Calu3 (cell line): ENCODE data around the gene RAB27B. TPM values are rescaled to one million over a fixed set of nuclear protein-coding genes. Genes with fewer than 3 reads are reported as not detected.
"Not testable (repeated sequence)": the region's sequence is repeated elsewhere in the genome, so short reads cannot be mapped to it uniquely, and the experiment has no call there.

Experiments
- BruUV-seq: library from RNA; stranded (reverse); fragments of 400-500 nt; replicated peaks from 2 replicates; lab custom pipeline; 2021; lab: Mats Ljungman, UMichigan
- CTCF ChIA-PET: fragments of 300-600 bp; sonication (Branson Sonifier 250); formaldehyde crosslinking; loops from one replicate; lab custom pipeline; 2022; ENCODE audit warnings: antibody characterized with exemption; lab: Charles Lee
- DNase-seq: peaks from one replicate; pipeline ENCODE4 v3.0.0; 2022
- H3K27ac Mint-ChIP-seq: one replicate; pipeline ENCODE4 v1.8.0; 2022; ENCODE audit warnings: mixed read lengths; ENCODE audit not compliant: unreplicated experiment
- H3K27me3 Mint-ChIP-seq: one replicate; pipeline ENCODE4 v1.8.0; 2022; ENCODE audit warnings: mixed read lengths; ENCODE audit not compliant: unreplicated experiment
- H3K36me3 Mint-ChIP-seq: one replicate; pipeline ENCODE4 v1.8.0; 2022; ENCODE audit warnings: mild to moderate bottlenecking, moderate library complexity, mixed read lengths; ENCODE audit not compliant: insufficient read depth, unreplicated experiment
- H3K4me1 Mint-ChIP-seq: one replicate; pipeline ENCODE4 v1.8.0; 2022; ENCODE audit warnings: mild to moderate bottlenecking, low read depth, mixed read lengths; ENCODE audit not compliant: unreplicated experiment
- H3K4me3 Mint-ChIP-seq: one replicate; pipeline ENCODE4 v1.8.0; 2022; ENCODE audit warnings: mild to moderate bottlenecking, low read depth, moderate library complexity, mixed read lengths; ENCODE audit not compliant: unreplicated experiment
- H3K9me3 Mint-ChIP-seq: one replicate; pipeline ENCODE4 v1.8.0; 2022; ENCODE audit warnings: low read depth, mixed read lengths; ENCODE audit not compliant: unreplicated experiment
- intact Hi-C: fragments of 100-400 bp; cut with micrococcal nuclease; formaldehyde crosslinking; loops from one replicate; pipeline ENCODE4 v1.10.0; 2022; ENCODE audit not compliant: unreplicated experiment
- total RNA-seq: library from RNA; stranded (reverse); gene quantifications from 2 replicates; pipeline ENCODE4 v1.2.3, GENCODE V29; 2022
- TF ChIP-seq, protein P1 (sequence below): fragments of 200-600 bp; IDR thresholded peaks from one replicate; pipeline ENCODE4 v1.8.0; 2022; ENCODE audit warnings: antibody characterized with exemption; ENCODE audit not compliant: unreplicated experiment

Gene RAB27B
- total RNA-seq, 1 experiment from 2014 or later, result 38.3 TPM

DNA sequence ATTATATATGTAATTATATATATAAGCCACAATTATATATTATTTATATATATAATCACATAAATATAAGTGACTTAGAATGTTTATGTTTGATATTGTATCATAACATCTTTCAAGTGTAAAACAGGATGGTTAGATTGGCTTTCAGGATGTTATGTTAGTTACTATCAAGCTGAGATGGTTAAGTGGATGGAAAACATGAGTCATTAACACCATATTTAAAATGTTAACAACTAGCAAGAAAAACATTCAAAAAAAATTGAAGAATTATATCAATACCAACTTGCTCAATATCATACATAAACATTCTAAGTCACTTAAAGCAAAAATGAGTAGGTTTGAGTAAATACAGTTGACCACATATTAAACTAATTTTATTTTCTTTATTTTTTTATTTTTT lies 21.8 kb upstream of the RAB27B start:
- H3K4me1 Mint-ChIP-seq, result peaks cover 16% of the 10 kb centered on the region
- CTCF ChIA-PET, result no interaction called here
- no peaks in the 10 kb centered on the region for H3K9me3 Mint-ChIP-seq
- no peak for DNase-seq
- H3K36me3 Mint-ChIP-seq, result no peaks in the 10 kb centered on the region
- TF ChIP-seq, protein P1, sequence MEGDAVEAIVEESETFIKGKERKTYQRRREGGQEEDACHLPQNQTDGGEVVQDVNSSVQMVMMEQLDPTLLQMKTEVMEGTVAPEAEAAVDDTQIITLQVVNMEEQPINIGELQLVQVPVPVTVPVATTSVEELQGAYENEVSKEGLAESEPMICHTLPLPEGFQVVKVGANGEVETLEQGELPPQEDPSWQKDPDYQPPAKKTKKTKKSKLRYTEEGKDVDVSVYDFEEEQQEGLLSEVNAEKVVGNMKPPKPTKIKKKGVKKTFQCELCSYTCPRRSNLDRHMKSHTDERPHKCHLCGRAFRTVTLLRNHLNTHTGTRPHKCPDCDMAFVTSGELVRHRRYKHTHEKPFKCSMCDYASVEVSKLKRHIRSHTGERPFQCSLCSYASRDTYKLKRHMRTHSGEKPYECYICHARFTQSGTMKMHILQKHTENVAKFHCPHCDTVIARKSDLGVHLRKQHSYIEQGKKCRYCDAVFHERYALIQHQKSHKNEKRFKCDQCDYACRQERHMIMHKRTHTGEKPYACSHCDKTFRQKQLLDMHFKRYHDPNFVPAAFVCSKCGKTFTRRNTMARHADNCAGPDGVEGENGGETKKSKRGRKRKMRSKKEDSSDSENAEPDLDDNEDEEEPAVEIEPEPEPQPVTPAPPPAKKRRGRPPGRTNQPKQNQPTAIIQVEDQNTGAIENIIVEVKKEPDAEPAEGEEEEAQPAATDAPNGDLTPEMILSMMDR, result no peak
- no peaks in the 10 kb centered on the region for H3K27me3 Mint-ChIP-seq
- no peak overlapping the region for H3K4me3 Mint-ChIP-seq
- intact Hi-C loops, result no loop called here
- BruUV-seq, result no TSS peak
- no peak overlapping the region for H3K27ac Mint-ChIP-seq

DNA sequence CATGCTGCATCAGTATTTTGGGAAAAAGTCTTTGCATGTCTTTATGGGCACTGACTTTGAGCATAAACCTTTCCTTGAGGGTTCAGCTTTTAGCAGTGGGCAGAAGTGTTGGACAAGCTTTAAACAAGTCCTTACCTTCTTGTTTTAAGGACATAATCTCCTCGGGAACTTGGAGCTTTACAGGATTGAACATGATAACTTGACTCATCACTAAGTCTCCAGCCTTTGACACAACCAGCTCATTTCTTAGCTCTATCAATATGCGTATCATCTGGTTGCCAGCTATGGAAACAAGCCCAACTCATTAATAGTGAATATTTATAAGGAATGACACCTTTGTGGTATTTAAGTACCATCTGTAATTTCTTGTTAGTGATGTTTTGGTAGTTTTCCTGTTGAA lies 21.0 kb upstream of the RAB27B start:
- no peak for DNase-seq
- CTCF ChIA-PET, result no interaction called here
- no peaks in the 10 kb centered on the region for H3K27me3 Mint-ChIP-seq
- TF ChIP-seq, protein P1, result no peak
- no peak overlapping the region for H3K4me3 Mint-ChIP-seq
- no peaks in the 10 kb centered on the region for H3K36me3 Mint-ChIP-seq
- intact Hi-C loops, result no loop called here
- H3K4me1 Mint-ChIP-seq, result peaks cover 12% of the 10 kb centered on the region
- H3K27ac Mint-ChIP-seq, result no peak overlapping the region
- BruUV-seq, result no TSS peak
- no peaks in the 10 kb centered on the region for H3K9me3 Mint-ChIP-seq

DNA sequence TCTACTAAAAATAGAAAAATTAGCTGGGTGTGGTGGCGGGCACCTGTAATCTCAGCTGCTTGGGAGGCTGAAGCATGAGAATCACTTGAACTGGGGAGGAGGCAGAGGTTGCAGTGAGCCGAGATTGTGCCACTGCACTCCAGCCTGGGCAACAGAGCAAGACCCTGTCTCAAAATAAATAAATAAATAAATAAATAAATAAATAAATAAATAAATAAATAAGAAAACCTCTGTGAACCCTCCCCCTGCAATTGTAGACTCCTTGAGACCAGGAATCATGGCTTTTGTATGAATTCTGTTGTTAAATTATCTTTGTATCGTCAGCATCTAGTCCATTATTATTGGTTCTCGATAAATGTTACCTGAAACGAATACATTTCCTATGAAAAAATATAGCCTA lies 17.6 kb upstream of the RAB27B start:
- intact Hi-C loops, H3K27me3 Mint-ChIP-seq, H3K4me1 Mint-ChIP-seq, H3K4me3 Mint-ChIP-seq, H3K27ac Mint-ChIP-seq, H3K36me3 Mint-ChIP-seq, BruUV-seq, H3K9me3 Mint-ChIP-seq, CTCF ChIA-PET, DNase-seq: not testable (repeated sequence)

DNA sequence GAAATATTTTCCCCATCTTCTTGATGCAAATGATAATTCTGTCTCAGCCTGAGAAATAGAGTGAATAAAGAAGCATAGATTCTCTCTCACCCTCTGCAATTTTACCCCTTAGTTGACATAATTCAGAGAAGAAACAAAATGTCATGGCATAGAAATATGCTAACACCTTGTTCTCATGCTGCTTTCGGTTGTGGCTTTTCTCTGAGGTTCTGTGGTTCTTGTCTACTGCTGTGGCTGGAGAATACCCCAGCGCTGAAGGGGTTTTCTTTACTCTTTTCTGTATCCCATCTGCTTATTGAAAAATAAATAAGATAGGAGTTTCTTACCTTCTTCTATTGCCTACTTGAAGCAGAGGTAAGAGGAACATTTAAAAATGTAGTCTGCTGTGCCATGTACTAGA lies 15.4 kb upstream of the RAB27B start:
- Mint-ChIP-seq H3K36me3 (no peaks in the 10 kb centered on the region), H3K9me3 (no peaks in the 10 kb centered on the region), H3K27ac (no peak overlapping the region), H3K4me1 (no peaks in the 10 kb centered on the region), H3K27me3 (no peaks in the 10 kb centered on the region), H3K4me3 (no peak overlapping the region)
- CTCF ChIA-PET, result no interaction called here
- intact Hi-C loops, result no loop called here
- no peak for DNase-seq
- no TSS peak for BruUV-seq
- TF ChIP-seq, protein P1, result no peak

- no peak for DNase-seq
- no peaks in the 10 kb centered on the region for H3K36me3 Mint-ChIP-seq
- no peaks in the 10 kb centered on the region for H3K4me1 Mint-ChIP-seq
- intact Hi-C loops, result no loop called here
- TF ChIP-seq, protein P1, result no peak
- H3K9me3 Mint-ChIP-seq, result no peaks in the 10 kb centered on the region
- H3K4me3 Mint-ChIP-seq, result no peak overlapping the region
- H3K27ac Mint-ChIP-seq, result no peak overlapping the region
- CTCF ChIA-PET, result no interaction called here
- H3K27me3 Mint-ChIP-seq, result no peaks in the 10 kb centered on the region
- BruUV-seq, result no TSS peak
Observed at GRCh38 chr18:54813305-54813704, 15.0 kb upstream of the RAB27B start.
